ENCODE measurements around the gene PTPRU. TPM values are rescaled to one million over a fixed set of nuclear protein-coding genes. Genes with fewer than 3 reads are reported as not detected.
"Not testable (repeated sequence)": the region's sequence is repeated elsewhere in the genome, so short reads cannot be mapped to it uniquely, and the experiment has no call there.

The PTPRU gene
- total RNA-seq, 1 donor from 2014 or later, result 19.5 TPM

DNA sequence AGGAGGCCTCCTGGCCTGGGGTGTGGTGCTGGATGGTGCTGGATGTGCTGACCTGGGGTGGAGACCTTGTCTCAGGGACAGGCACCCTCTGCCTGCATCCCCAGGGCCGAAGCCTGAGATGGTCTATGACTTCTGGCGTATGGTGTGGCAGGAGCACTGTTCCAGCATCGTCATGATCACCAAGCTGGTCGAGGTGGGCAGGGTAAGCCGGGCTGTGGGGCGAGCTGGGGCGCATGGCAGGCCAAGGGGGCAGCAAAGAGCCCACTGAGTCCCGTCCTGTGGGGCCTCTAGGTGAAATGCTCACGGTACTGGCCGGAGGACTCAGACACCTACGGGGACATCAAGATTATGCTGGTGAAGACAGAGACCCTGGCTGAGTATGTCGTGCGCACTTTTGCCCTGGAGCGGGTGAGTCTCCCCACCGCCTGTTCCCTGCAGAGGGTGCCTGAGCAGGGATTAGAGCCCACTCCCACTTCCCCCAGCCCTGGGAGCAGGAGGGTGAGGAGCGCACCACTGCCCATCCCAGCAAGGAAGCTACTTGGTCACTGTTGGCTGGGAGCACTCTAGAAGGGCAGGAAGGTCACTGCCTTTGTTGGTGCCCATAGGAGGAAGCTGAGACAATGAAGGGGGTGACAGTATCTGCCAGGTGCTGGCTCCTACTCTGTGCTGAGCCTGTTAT is 75.2 kb downstream of the PTPRU start:
- ATAC-seq, result no peak
- DNase-seq (ENCODE audit: low spot score), result no peak

DNA sequence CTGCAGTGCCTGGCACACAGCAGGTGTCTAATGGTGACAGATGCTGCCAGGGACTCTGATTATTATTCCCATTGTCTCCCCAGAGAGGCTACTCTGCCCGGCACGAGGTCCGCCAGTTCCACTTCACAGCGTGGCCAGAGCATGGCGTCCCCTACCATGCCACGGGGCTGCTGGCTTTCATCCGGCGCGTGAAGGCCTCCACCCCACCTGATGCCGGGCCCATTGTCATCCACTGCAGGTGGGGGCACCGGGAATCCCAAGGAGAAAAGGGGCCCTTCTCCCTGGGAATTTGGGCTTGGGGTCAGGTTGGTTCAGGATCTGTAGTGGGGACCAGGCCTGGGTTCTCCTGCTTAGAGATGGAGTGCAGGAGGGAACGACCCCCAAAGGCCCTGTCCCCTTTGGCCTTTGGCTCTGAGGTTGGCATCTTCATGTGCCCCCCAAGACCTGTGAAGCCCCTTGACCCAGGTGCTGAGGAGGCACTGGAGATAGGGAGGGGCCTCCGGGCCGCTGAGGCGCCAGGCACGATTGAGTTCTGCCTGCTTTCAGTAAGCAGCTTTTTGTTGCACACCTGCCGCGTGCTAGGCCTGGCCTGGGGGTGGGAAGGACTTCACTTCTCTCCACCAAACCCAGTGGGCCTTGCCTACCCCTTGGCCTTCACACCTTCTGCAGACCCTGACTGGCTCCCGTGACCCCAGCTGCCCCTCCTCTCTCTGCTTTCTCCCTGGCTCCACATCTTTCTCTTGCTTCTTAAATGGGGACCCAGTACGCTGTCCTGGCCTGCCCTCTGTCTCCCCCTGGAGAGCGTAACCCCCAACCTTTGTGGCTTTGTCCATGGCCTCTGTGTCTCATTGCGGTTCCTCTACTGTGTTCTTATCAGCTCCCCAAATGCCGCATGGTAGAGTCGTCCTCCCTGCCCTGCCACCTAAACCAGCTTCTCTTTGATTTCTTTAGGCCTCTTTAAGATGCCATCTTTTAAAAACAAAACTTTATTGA is 76.4 kb downstream of the PTPRU start:
- DNase-seq (ENCODE audit: low spot score) (no peak), ATAC-seq (no peak)

DNA sequence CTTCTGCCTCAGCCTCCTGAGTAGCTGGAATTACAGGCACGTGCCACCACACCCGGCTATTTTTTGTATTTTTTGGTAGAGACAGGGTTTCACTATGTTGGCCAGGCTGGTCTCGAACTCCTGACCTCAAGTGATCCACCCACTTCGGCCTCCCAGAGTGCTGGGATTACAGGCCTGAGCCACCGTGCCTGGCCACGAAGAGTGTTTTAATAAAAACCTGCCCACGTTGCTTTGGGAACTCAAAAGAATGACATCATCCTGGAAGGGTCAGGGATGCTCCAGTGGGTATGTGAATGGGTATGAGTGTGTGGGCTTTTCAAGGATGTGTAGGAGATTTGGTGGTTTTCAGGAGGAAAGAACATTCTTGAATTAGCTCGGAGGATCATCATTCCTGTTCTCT is 78.4 kb downstream of the PTPRU start:
- not testable (repeated sequence) for DNase-seq (ENCODE audit: low spot score); ATAC-seq

DNA sequence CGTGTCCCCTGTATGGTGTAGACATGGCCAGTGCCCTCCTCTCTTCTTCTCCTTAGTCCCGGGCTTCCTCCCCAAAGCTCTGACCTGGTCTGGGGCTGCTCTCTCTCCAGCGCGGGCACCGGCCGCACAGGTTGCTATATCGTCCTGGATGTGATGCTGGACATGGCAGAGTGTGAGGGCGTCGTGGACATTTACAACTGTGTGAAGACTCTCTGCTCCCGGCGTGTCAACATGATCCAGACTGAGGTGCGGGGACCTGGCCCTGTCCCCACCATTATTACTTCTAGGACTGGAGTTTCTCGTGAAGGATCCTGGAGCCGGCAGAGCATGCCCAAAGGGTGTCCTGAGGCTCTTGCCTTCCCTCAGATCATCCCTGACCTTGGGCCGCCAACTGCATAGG is 78.9 kb downstream of the PTPRU start:
- DNase-seq (ENCODE audit: low spot score), result no peak

DNA sequence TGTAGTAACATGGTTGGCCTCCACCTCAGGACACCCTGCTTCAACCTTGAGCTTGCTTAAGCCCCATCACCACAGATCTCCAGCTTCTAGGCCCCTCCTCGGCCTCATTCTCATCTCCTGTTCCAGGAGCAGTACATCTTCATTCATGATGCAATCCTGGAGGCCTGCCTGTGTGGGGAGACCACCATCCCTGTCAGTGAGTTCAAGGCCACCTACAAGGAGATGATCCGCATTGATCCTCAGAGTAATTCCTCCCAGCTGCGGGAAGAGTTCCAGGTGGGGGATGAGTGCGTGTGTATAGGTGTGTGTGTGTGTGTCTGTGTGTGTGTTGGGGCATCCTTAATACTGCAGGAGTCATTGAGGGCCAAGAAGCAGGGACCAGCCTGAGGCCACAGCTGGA is 79.6 kb downstream of the PTPRU start:
- ATAC-seq (no peak), DNase-seq (ENCODE audit: low spot score) (no peak)

More for the DNA sequence above, 78.9 kb downstream of the PTPRU start:
- ATAC-seq, result no peak

DNA sequence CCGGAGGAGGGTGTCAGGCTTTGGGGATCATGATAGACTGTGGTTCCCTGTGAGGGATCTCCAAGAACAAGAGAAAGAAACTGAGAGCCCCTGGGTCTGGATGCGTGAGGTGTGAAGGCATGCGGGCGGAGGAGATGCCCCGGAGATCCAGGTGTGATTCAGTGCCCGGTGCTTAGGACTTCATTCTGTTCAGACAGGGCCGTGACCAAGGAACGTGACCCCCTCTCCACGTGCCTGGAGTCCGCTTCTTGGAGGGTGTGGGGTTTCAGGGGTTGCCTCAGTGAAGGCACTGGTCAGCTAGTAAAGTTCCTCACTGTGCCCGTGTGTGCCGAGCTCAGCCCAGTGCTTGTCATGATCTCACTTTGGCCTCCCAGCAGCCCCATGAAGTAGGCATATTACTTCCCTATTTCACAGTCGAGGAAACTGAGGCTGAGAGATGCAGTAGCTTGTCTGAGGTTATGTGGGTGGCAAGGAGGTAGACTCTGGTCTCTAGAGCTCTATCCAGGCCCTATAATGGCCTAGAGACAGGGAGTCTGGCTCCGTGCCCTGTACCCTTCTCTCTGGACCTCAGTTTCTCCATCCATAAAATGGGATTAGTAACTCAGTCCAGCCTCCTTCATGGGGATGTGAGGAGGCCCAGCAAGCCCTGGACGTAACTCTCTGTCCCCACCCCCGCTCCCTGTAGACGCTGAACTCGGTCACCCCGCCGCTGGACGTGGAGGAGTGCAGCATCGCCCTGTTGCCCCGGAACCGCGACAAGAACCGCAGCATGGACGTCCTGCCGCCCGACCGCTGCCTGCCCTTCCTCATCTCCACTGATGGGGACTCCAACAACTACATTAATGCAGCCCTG is 81.0 kb downstream of the PTPRU start:
- ATAC-seq (no peak), DNase-seq (ENCODE audit: low spot score) (no peak)

DNA sequence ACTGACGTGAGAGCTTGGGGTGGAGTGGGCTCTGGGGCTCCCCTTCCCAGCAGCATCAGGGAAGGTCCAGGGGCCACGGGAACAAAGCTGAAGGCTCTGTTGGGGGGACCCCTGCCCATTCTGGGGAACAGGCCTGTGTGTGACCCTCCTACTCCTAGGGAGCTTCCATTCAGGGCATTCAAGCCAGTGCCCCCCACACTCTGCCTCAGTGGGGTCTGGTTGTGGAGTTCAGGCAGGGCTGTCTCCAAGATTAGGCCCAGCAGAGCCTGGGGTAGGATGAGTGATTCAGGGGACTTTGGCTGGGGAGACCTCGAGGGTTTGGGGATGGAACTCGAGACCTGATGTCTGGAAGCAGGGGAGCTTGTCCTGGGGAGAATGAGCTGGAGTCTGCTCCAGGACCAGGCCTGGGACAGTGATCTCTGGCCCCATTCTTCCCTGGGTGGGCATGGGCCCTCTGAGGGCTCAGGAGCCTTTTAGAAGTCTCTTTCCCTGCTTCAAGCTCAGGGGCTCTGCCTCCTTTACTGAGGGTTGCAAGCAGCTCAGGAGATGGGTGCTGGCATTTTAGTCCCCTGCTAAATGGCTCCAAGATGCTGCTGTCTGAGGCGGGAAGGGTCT is 81.7 kb downstream of the PTPRU start:
- DNase-seq (ENCODE audit: low spot score) (no peak), ATAC-seq (no peak)

DNA sequence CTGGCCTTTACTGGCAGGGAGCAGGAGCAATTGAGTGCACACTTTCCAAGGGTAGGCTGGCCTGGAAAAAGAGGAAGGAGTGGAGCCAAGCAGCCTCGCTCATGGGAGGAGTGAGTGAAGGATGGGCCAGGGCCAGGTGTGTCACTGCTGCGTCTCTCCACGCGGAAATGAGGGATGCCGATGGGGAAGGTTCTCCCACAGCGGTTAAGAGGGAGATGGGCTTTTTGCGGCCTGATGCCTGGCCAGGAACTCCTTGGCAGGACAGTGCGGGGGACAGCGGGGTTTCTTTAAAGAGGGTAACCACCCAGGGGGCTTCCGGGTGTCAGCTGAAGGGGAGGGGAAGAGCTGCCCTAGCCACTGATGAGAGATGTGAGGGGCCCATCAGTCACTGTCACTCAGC is 82.4 kb downstream of the PTPRU start:
- no peak for DNase-seq (ENCODE audit: low spot score)

DNA sequence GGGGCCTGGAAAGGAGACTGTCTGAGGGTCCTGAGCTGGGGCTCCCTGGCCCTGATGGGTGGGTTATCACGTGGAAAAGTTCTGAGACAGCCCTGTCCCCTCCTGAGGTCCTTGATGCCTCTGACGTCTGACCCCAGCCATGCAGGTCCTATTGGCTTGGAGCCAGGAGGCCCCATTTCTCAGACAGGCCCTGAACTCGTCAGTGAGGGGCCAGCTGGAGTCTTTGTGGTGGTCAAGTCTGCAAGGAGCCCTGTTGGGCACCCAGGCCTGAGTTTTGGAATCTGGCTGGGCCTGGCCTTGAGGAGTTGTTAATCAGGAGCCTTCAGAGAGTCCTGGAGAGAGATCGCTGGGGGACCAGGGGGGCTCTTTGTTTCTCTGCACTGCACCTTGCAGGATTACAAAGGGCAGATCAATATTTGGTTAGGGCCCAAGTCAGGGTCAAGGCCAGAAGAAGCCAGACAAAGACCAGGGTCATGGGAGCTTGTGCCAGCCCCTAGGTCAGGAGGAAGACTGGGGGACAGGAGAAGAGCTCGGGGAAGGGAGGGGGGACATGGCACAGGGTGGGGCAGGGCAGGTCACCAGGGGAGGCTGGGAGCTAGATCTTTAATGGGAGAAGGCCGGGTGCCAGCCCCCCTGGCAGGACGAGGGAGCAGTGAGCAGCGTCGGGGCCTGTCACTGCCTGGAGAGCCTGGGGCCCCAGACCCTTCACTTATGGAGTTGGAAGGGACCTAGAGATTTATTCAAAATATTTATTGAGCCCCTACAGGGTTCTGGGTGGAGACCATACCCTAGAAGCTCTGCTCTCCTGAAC is 83.2 kb downstream of the PTPRU start:
- DNase-seq (ENCODE audit: low spot score), result no peak
- no peak for ATAC-seq

More for the DNA sequence above, 82.4 kb downstream of the PTPRU start:
- no peak for ATAC-seq

DNA sequence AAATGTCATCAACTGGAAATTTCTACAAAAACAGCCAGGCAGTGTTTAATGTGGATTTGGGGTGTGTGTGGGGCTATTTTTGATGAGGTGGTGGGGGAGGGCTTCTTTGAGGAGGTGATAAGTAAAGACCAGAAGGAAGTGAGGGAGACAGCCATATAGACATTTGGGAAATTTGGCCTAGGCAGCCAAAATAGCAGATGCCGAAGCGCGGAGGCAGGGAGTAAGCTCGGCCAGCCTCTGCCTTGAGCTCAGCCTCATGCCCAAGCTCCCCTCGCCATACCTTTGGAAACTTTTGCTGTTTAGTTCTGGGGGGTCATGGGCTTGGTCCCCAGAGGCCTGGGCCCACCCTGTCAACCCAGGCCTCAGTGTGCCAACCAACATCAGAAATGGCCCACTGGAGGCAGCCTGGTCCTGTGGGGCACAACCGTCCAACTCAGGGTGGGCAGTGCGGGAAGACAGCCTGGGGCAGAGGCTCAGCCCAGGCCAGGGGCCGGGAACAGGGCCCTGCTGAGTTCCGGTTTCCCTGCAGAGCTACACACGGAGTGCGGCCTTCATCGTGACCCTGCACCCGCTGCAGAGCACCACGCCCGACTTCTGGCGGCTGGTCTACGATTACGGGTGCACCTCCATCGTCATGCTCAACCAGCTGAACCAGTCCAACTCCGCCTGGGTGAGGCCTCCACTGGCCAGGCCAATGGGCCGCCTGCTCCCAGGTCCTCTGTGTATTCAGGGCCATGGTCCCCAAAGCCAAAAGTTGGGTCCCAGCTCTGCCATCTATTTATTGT is 84.0 kb downstream of the PTPRU start:
- ATAC-seq (no peak), DNase-seq (ENCODE audit: low spot score) (no peak)

DNA sequence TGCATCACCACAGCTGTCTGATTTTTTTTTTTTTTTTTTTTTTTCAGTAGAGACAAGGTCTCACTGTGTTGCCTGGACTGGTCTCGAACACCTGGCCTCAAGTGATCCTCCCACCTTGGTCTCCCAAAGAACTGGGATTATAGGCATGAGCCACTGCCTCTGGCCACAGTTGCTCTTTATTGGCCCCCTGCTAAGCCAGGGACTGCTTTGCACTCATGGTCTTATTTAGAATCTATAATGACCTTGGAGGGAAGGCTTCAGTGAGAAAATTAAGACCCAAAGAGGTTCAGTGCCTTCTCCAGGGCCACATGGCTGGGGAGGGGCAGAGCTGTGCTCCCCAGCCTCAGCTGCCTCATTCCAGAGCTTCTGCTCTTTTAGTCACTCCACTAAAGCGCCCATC is 84.9 kb downstream of the PTPRU start:
- ATAC-seq (no peak), DNase-seq (ENCODE audit: low spot score) (no peak)

DNA sequence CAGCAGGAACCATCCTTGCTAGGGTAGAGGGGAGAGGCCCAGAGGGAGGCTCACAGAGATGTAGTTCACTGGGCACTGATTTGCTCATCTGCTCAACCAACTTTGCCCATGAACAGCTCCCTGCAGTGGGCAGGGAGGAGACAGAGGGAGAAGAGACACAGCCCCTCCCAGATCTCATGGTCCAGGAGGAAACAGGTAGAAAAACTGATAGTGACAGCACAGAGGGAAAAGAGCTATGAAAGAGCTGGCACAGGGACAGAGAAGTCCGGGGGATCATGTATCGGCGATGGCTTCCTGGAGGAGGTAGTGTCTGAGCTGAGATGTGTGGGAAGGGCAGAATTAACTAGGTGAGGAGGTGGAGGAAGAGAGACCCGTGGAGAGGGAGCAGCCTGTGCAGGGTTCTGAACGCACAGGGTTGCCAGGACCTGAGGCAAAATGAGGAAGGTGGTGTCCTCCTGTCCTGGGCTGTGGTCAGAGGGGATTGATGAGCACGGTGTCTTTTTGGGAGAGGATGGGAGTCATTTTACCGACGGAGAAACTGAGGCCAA is 85.9 kb downstream of the PTPRU start:
- DNase-seq (ENCODE audit: low spot score) (no peak), ATAC-seq (no peak)

DNA sequence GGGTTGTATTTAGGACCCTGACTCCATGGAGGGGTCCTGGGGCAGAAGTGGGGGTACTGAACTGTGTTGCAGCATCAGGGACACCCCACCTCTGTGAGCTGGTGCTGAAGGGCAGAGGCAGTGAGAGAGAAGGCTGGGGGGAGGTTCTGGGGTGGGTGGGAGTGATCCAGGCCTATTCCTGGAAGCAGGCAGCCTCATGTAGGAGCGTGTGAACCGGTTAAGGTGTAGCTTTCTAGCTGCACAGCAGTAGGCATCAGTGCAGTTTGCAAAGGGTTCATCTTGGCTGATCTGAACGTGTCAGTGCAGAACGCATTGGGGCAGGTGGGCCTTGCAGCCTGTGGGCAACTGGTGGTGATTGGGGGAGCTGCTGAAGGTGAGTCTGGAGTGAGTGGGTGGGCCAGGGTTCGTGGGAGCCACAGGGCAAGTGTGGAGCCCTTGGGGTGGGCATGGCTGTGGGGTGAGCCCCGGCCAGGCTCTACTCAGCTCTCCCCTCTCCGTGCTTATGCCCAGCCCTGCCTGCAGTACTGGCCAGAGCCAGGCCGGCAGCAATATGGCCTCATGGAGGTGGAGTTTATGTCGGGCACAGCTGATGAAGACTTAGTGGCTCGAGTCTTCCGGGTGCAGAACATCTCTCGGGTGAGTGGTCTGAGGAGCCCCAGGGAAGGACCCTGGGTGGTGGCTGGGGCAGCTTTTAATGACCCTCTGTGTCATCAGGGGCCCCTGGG is 86.7 kb downstream of the PTPRU start:
- no peak for ATAC-seq
- DNase-seq (ENCODE audit: low spot score), result no peak

DNA sequence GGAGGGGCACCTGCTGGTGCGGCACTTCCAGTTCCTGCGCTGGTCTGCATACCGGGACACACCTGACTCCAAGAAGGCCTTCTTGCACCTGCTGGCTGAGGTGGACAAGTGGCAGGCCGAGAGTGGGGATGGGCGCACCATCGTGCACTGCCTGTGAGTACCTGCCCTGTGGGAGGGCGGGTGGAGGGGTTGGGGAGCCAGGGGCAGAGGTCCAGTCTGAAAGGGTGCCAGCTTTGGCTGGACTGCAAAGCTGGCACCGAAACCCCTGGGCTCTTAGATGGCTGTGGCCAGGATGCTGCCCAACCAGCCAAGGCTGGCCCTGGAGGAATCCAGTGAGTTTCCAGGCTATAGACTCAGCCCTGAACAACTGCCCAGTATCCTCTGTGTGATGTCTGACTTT is 87.3 kb downstream of the PTPRU start:
- ATAC-seq (no peak), DNase-seq (ENCODE audit: low spot score) (no peak)

DNA sequence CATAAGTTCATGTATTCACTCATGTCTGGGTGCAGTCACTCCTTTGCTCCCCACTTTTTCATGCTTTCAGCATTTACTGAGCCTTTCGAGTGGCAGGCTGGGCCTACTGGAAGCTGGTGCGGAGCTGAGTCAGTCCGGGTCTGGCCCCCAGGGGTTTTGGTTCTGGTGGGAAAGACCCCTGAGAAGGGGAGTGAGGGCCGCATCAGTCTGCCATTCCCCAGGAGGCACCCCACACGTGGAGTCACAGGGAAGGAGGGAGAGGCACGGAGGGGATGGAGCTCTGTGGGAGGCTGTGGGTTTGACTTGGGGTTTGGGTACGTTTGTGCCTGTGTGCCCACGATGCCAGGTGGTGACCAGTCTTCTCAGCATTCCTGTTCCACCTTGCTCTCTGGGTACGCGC is 87.9 kb downstream of the PTPRU start:
- DNase-seq (ENCODE audit: low spot score) (no peak), ATAC-seq (no peak)

DNA sequence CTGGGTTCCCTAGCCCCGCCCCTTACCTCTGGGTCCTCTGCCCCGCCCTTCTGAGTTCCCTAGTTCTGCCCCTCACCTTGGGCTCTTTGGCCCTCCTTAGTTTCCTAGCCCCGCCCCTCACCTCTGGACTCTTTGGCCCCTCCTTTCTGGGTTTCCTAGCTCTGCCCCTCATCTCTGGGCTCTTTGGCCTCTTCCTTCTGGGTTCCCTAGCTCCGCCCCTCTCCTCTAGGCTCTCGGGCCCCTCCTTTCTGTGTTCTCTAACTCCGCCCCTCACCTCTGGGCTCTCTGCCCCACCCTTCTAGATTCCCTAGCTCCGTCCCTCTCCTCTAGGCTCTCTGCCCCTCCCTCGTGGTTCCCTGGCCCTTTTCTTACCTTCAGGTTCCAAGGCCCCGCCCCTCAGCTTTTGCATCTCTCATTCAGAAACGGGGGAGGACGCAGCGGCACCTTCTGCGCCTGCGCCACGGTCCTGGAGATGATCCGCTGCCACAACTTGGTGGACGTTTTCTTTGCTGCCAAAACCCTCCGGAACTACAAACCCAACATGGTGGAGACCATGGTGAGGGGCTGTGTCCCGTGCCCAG is 88.5 kb downstream of the PTPRU start:
- DNase-seq (ENCODE audit: low spot score) (no peak), ATAC-seq (no peak)

DNA sequence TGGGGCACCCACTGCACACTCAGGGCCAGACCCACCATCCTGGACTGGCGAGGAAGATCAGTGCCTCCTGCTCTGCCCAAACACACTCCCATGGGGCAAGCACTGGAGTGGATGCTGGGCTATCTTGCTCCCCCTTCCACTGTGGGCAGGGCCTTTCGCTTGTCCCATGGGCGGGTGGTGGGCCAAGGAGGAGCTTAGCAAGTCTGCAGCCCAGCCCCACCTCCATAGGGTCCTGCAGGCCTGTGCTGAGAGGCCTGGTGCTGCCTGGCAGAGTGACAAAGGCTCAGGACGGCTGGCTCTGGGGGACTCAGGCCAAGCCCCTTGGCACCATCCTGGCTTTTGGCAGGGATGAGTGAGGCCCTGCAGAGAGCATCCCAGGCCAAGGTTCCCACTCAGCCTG is 89.4 kb downstream of the PTPRU start:
- no peak for ATAC-seq
- DNase-seq (ENCODE audit: low spot score), result no peak

DNA sequence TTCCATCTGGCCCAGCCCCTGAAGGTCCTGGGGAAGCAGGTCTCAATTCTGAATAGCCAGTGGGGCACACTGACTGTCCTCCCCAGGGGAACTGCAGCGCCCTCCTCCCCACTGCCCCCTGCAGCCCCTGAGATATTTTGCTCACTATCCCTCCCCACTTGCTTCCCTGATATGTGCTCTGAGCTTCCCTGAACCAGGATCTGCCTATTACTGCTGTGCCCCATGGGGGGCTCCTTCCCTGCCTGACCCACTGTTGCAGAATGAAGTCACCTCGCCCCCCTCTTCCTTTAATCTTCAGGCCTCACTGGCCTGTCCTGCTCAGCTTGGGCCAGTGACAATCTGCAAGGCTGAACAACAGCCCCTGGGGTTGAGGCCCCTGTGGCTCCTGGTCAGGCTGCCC is 89.8 kb downstream of the PTPRU start:
- DNase-seq (ENCODE audit: low spot score) (no peak), ATAC-seq (no peak)

Measured in left lobe of liver (tissue), 2 donors.